Osteocyte (in vitro differentiated cells): ENCODE data around the gene PRKG1. TPM values are rescaled to one million over a fixed set of nuclear protein-coding genes. Genes with fewer than 3 reads are reported as not detected.

Source experiments
- DNase-seq: peaks from one replicate; pipeline ENCODE4 v3.0.0; 2021; ENCODE audit warnings: mixed read lengths; ENCODE audit not compliant: unreplicated experiment; ENCODE audit errors: extremely low spot score
- H3K27ac Mint-ChIP-seq: one replicate; pipeline ENCODE4 v1.8.0; 2021; ENCODE audit warnings: mild to moderate bottlenecking, mixed read lengths; ENCODE audit not compliant: unreplicated experiment
- H3K27me3 Mint-ChIP-seq: one replicate; pipeline ENCODE4 v1.8.0; 2021; ENCODE audit warnings: mixed read lengths; ENCODE audit not compliant: unreplicated experiment
- H3K36me3 Mint-ChIP-seq: one replicate; pipeline ENCODE4 v1.8.0; 2021; ENCODE audit warnings: mixed read lengths; ENCODE audit not compliant: unreplicated experiment
- H3K4me1 Mint-ChIP-seq: one replicate; pipeline ENCODE4 v1.8.0; 2021; ENCODE audit warnings: mixed read lengths; ENCODE audit not compliant: unreplicated experiment
- H3K4me3 Mint-ChIP-seq: one replicate; pipeline ENCODE4 v1.8.0; 2021; ENCODE audit warnings: mild to moderate bottlenecking, moderate library complexity, mixed read lengths; ENCODE audit not compliant: unreplicated experiment
- H3K9me3 Mint-ChIP-seq: one replicate; pipeline ENCODE4 v1.8.0; 2021; ENCODE audit warnings: mixed read lengths; ENCODE audit not compliant: unreplicated experiment
- total RNA-seq: library from RNA; stranded (reverse); gene quantifications from 2 replicates; pipeline ENCODE4 v1.2.1, GENCODE V29; 2021
- TF ChIP-seq, protein P1 (sequence below): fragments of 200-600 bp; sonication (generic); IDR thresholded peaks from 2 replicates; pipeline ENCODE4 v1.5.0; 2021; ENCODE audit warnings: antibody characterized with exemption, mild to moderate bottlenecking, moderate library complexity

Gene PRKG1
- total RNA-seq, 1 donor from 2014 or later, result 10.8 TPM

DNA sequence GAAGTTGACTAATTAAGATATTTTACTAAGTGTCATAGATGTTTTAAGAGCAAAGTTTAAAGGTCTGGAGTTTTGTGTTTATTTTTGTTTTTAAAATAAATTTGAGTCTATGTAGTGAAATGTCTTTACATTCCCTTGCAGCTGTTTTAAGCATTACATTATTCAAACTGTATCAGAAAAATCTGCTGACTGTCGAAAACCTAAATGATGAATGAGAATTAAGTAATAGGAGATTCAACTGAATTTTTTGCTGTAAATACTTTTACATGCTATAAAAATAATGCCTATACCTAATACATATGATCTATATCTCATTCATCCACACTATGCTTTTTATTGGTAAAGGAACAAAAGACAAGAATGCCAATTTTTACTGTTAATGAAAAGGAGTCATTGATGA lies 397.9 kb downstream of the PRKG1 start:
- Mint-ChIP-seq H3K4me1 (no peaks in the 10 kb centered on the region), H3K4me3 (no peak overlapping the region), H3K27ac (no peak overlapping the region), H3K36me3 (no peaks in the 10 kb centered on the region), H3K27me3 (no peaks in the 10 kb centered on the region), H3K9me3 (no peaks in the 10 kb centered on the region)
- TF ChIP-seq, protein P1, sequence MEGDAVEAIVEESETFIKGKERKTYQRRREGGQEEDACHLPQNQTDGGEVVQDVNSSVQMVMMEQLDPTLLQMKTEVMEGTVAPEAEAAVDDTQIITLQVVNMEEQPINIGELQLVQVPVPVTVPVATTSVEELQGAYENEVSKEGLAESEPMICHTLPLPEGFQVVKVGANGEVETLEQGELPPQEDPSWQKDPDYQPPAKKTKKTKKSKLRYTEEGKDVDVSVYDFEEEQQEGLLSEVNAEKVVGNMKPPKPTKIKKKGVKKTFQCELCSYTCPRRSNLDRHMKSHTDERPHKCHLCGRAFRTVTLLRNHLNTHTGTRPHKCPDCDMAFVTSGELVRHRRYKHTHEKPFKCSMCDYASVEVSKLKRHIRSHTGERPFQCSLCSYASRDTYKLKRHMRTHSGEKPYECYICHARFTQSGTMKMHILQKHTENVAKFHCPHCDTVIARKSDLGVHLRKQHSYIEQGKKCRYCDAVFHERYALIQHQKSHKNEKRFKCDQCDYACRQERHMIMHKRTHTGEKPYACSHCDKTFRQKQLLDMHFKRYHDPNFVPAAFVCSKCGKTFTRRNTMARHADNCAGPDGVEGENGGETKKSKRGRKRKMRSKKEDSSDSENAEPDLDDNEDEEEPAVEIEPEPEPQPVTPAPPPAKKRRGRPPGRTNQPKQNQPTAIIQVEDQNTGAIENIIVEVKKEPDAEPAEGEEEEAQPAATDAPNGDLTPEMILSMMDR, result no peak
- DNase-seq, result no peak

DNA sequence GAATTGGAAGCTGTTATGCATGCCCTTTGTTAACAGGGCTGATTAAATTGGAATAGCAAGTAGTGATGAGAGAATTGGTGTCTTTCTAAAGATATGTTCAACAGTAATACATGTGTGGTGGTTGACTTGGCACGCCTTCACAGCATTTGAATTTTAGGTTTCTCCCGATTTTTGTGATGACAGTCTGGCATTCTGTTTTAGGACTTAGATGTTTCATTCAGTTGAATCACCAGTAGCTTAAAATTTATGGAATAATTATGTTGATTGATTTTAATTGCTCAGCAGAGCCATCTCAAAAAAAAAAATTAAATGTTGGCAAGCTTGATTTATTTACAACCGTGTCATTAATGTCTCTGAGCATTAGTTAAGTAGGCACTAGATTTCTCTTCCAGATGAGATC lies 405.4 kb downstream of the PRKG1 start:
- TF ChIP-seq, protein P1, result no peak
- DNase-seq, result no peak
- Mint-ChIP-seq H3K9me3 (no peaks in the 10 kb centered on the region), H3K4me3 (no peak overlapping the region), H3K27me3 (no peaks in the 10 kb centered on the region), H3K27ac (no peak overlapping the region), H3K4me1 (no peaks in the 10 kb centered on the region), H3K36me3 (no peaks in the 10 kb centered on the region)

DNA sequence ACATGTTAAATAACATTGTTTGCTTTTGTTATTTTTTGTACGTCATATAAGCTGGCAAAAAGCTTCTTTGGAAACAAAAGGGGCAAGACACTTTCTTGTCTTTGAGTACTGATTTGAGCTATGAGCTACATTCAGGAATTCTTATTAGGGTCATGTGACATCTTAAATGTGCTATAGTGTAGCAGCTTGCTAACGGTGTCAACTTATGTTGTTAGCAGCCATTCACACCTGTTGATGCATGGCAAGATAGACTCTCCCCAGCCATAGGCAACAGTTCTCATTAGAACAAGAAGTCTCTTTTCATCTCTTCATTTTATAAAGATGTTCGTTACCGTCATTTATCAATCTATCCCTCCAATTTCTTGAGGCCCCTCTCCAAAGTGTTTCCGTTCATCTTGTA lies 411.4 kb downstream of the PRKG1 start:
- no peak overlapping the region for H3K27ac Mint-ChIP-seq
- TF ChIP-seq, protein P1, result no peak
- H3K27me3 Mint-ChIP-seq, result no peaks in the 10 kb centered on the region
- H3K4me3 Mint-ChIP-seq, result no peak overlapping the region
- H3K36me3 Mint-ChIP-seq, result no peaks in the 10 kb centered on the region
- no peak for DNase-seq
- no peaks in the 10 kb centered on the region for H3K4me1 Mint-ChIP-seq
- no peaks in the 10 kb centered on the region for H3K9me3 Mint-ChIP-seq

DNA sequence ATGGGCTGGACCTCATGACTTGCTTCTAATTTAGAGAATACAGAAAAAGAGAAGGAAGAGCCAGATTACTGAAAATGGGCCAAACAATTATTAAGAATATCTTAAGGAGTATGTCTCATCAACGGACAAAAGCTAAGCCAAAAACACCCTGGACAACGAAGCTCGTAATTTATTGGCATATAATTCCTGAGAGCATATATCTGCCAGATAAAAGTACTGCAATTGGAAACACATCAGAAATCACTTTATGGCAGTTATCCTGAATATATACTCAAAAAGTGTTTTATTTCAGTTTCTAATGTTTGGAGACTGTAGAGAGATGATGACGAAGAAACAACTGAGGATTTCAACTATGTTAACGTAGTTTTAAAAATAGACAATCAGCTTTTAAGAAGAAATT lies 413.3 kb downstream of the PRKG1 start:
- no peak for DNase-seq
- H3K4me1 Mint-ChIP-seq, result no peaks in the 10 kb centered on the region
- no peaks in the 10 kb centered on the region for H3K27me3 Mint-ChIP-seq
- no peak overlapping the region for H3K4me3 Mint-ChIP-seq
- TF ChIP-seq, protein P1, result no peak
- H3K27ac Mint-ChIP-seq, result no peak overlapping the region
- no peaks in the 10 kb centered on the region for H3K9me3 Mint-ChIP-seq
- H3K36me3 Mint-ChIP-seq, result no peaks in the 10 kb centered on the region

DNA sequence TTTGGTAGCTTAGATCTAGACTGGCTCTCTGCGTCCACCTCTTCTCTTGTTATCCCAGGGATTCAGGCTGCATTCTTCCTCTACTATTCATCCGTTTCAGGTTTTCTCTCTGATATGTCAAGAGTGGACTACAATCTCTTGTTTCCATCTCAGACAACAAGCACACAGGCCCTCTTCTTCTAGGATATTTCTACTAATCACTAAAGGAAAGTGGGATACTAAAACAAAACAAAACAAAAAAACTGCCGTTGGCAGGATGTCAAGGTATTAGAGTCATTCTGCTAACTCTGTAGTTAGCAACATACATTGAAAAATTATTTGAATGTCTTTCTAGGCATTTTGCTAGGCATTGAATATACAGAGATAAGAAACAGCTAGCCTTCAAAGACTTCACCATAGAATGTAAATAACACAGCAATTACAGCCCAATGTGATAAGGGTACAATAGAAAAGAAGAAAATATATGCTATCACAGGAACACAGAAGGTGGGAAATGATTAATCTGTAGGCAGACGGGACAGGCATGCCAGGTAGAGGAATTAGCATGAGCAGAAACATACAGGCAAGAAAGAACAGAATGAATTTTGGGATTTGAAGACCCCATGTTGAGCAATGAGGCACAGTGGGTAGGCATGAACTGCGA lies 414.6 kb downstream of the PRKG1 start:
- Mint-ChIP-seq H3K27me3 (no peaks in the 10 kb centered on the region), H3K4me1 (no peaks in the 10 kb centered on the region), H3K4me3 (no peak overlapping the region), H3K27ac (no peak overlapping the region), H3K36me3 (no peaks in the 10 kb centered on the region), H3K9me3 (no peaks in the 10 kb centered on the region)
- DNase-seq, result no peak
- TF ChIP-seq, protein P1, result no peak
